ENCODE measurements around the gene ATF2.

ATF2 gene

DNA sequence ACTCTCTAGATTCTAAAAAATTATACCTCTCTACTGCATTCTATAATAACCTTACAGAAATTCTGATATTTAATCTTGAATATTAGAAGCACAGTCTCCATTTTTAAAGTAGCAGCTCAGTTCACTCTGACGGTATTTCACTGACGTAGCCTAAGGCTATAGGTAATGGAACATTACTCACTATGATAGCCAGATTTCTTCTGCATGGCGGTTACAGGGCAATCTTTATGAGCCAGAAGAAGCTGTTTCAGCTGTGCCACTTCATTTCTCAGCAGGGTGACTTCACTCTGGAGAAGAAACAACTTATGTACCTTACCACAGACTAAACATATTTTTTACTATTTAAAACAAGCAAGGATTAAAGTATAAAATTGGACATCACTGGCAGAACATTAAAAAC, 87.5 kb downstream of the ATF2 start:
- no peak for DNase-seq (ENCODE audit: low read depth)

GRCh38 chr2:175076272-175076671, 91.7 kb downstream of the ATF2 start:
- DNase-seq (ENCODE audit: low read depth) = no peak

DNA sequence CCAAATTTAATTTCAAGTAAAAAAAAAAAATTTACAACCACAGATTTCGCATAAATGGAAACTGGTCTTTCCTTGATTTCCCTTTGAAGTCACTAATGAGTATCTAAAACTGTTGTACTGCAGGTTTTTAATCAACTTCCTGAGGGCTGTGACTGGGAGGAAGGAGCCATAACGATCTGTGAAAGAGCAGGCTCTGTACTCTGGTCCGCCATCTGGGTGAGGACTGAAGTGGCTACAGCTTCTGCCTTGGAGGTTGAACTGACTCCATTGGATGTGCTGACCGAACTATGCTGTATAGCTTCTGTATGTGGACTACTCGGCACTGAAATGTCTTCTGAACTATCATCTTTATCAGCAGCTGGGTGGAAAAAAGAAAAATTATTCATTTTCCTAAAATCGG, 93.5 kb downstream of the ATF2 start:
- no peak for DNase-seq (ENCODE audit: low read depth)

- DNase-seq (ENCODE audit: low read depth) = no peak
These were observed 99.5 kb downstream of the ATF2 start for GRCh38 chr2:175068534-175068933.

DNA sequence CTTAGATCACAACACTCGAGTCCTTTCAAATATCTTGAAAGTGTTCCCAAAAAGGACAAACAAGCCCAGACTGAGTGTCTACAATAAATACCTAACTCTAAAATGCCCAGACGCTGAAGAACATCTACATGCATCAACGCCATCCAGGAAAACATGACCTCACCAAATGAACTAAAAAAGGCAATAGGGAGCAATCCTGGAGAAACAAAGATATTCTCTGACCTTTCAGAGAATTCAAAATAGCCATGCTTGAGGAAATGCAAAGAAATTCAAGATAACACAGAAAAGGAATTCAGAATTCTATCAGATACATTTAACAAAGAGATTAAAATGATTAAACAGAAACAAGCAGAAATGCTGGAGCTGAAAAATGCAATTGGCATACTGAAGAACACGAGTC, 101.6 kb downstream of the ATF2 start:
- no peak for DNase-seq (ENCODE audit: low read depth)

DNA sequence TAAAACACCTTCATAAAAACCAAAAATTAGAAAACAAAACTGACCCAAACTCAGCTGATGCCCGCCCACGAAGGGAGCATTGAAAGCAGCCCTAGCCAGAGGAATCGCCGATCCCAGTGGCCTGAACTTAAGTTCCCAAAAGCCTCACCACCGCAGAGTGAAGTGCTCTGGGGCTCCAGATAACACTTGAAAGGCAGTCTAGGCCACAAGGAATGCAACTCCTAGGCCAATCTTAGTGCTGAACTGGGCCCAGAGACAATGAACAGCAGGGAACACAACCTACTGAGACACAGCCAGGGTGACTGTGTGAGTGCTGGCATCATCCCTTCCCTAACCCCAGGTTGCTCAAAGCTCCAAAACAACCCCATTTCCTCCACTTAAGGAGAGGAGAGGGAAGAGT, 103.2 kb downstream of the ATF2 start:
- no peak for DNase-seq (ENCODE audit: low read depth)

DNA sequence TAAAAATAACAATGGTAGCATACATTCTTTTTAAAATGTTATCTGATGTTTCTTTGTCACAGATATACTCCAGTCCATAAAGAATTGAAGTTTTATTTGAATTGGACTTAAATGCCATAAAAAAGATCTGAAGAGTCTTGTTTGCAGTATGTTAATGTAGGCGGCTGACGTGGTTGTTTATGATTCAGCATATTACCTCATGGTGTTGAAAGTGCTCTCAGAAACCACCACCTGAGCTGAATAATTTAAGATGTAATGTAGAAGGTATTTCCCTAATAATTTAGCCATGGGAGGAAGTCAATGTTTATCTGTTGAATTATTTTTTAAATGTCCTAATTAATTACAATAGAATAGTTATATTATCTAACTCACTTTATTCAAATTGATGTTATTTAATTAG, 104.3 kb downstream of the ATF2 start:
- DNase-seq (ENCODE audit: low read depth) = no peak

DNA sequence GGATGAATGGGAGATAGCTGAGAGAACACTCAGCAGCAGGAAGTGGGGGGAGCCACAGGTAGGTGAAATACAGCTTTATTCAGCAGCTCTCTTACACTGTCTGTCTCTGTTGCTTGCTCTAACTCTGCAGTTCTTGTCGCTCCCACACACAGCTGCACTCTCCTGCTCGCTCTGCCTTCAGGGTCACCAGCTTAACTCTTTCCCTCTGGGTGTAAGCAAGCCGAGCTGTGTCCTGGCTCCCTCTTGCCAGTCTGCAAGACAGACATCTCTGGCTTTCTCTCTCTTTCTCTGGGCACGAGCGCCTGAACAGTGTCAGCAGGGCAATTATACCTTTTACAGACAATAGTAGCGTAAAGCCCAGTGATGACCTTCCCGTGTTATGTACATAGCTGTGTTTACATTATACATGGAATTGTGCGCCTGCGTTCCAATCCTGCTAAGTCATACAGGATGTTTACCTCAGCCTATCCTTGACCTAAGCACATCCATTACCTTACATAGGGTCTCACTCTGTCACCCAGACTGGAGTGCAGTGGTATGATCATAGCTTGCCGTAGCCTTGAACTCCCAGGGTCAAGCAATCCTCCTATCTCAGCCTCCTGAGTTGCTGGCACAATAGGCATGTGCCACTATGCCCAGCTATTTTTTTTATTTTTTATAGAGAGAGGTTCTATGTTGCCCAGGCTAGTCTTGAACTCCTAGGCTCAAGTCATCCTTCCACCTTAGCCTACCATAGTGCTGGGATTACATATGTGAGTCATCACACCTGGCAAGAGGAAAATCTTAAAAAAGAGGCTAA, 105.0 kb downstream of the ATF2 start:
- no peak for DNase-seq (ENCODE audit: low read depth)

DNA sequence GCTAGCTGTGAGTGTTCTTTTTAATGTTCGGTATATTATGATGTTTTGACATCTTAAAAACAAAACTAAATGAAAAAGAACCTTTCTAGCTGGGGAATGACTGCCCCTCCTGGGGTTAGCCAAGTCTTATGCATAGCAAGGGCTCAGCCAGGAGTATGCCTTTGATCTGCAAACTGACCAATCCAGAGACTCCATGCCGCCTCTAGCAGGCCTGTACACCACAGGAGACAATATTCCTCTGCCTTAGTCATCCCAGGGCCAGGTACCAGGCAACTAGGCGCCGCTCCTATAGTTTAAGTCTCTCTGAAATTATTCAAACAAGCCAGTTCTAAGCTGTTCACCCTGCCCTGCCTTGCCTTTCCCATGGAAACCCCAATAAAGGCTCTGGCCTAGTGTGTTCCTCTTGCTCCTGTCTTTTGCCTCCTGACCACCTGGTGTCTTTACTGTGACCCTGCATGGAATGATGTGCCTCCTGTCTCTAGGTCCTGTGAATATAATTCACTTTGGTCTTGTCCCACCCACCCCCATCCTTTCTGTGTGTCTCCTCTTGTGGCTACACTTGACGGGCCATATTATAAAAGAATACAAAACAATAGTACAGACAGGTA, 110.8 kb downstream of the ATF2 start:
- DNase-seq (ENCODE audit: low read depth) = no peak

- no peak for DNase-seq (ENCODE audit: low read depth)
These were observed 112.0 kb downstream of the ATF2 start for GRCh38 chr2:175055993-175056392.

- no peak for DNase-seq (ENCODE audit: low read depth)
These were observed 113.7 kb downstream of the ATF2 start for GRCh38 chr2:175054340-175054739.

DNA sequence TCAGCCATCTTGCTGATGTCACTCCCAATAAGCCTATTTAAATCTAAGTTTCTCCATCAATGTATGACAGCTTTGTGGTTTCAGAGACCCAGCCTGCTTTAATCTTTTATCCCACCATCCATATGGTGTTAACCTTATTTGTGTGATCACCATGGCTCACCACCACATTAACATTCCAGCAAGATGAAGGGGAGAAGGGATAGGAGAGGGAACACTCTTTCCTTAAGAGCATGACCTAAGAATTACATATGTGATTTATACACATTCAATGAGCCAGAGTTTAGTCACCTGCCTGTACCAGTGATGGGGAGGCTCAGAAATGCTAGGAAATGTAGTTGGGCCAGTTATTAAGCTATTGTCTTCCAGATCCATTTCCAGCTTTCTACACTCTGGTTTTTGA, 118.3 kb downstream of the ATF2 start:
- no peak for DNase-seq (ENCODE audit: low read depth)

GRCh38 chr2:175048275-175048674, 119.7 kb downstream of the ATF2 start:
- no peak for DNase-seq (ENCODE audit: low read depth)

DNA sequence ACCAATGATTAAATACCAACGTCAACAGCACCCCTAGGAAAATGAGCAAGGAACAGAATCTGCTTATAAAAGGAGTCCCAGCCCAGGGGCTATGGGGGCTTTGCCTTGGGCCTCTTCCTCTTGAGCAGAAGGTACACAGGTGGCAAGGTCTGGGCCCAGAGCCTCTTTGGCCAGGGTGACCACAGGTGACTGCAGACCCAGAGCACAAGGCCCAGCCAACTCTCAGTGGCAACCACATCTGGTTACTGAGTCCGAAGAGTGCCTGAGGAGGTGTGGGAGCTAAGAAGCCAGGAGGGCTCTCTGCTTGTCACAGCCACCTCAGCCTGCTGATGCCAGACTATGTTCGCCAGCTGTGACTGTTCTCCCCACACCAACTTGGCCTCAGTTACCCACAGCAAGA, 128.5 kb downstream of the ATF2 start:
- DNase-seq (ENCODE audit: low read depth) = no peak

- DNase-seq (ENCODE audit: low read depth) = no peak
These were observed 129.0 kb downstream of the ATF2 start for GRCh38 chr2:175039031-175039430.

GRCh38 chr2:175037941-175038340, 130.1 kb downstream of the ATF2 start:
- DNase-seq (ENCODE audit: low read depth) = no peak

GRCh38 chr2:175036582-175037018, 131.4 kb downstream of the ATF2 start:
- DNase-seq (ENCODE audit: low read depth) = no peak

GRCh38 chr2:175035806-175036205, 132.2 kb downstream of the ATF2 start:
- no peak for DNase-seq (ENCODE audit: low read depth)

DNA sequence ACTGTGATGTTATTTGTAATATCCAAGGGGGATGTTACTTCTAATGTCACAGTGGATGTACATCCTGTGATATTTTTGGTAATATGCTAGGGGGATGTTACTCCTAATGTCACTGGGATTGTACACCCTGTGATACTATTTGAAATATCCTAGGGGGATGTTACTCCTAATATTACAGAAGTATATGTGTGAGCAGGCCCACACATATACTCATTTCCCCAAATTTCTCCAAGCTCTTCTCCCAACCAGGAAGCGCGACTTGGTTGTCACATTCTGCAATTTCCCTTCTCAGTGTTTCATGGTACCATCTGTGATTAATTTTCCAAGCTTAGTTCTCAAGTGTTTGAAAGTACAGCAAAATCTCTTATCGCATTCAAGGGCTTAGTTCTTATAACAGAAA, 133.3 kb downstream of the ATF2 start:
- no peak for DNase-seq (ENCODE audit: low read depth)

GRCh38 chr2:175030380-175031271, 137.4 kb downstream of the ATF2 start:
- no peak for DNase-seq (ENCODE audit: low read depth)

DNA sequence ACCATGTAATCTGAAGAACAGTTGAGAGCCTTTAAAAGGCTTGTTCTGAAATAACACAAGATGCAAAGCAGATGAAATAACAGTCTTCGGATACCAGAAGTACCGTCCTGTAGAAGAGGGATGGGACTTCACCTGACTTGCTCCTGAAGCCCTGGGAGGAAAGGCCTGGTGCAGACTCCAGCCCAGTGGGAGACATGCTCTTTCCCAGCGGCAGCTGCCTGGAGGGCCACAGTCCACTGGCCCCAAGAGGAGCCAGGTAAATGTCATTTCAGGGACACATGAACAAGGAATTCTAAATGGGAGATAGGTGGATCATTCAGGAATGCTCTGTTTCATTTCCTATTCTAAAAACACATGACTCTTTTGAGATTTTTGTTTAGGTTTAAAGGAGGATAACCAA, 140.2 kb downstream of the ATF2 start:
- no peak for DNase-seq (ENCODE audit: low read depth)

DNA sequence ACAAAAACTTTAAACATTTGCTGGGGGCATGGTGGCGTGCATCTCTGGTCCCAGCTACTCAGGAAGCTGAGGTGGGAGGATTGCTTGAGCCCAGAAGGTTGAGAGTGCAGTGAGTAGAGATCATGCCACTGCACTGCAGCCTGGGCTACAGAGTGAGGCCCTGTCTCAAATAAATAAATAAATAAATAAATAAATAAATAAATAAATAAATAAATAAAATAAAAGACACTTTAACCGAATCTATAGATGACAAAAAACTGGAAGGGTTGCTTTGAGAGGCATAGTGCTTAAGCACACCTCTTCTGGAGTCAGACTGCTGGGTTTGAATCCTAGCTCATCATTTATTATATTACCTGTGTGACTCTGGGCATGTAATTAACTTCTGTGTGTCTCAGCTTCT, 141.6 kb downstream of the ATF2 start:
- DNase-seq (ENCODE audit: low read depth) = no peak

DNA sequence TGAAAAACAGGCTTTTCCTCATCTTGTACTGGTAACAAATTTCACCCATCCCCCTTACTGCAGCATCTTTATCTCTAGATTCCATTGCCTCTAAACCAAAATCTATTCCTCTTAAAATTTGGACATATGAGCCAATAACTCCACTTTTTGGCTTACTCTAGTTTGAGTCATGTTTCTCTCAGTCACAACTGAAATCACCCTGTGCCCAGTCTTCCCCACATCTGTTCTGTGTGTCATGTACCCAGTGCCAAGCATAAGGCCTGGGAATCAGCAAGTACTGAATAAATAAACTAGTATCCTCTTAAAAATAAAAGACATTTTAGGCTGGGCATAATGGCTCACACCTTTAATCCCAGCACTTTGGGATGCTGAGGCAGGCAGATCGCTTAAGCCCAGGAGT, 142.1 kb downstream of the ATF2 start:
- no peak for DNase-seq (ENCODE audit: low read depth)

Data from HS-27A (cell line).